EL (cell line): ENCODE measurements around the gene LGALS7.

Source experiments
- DNase-seq: peaks from one replicate; pipeline ENCODE4 v3.0.0-alpha.2; 2016

The LGALS7 gene

GRCh38 chr19:38737921-38738737, 35.2 kb downstream of the LGALS7 start:
- peak; percentile 1 for DNase-seq

GRCh38 chr19:38737281-38737865, 35.9 kb downstream of the LGALS7 start:
- no peak for DNase-seq

GRCh38 chr19:38736413-38737280, 36.7 kb downstream of the LGALS7 start:
- peak; percentile 52 for DNase-seq

- peak; percentile 46 for DNase-seq
Measured at GRCh38 chr19:38736036-38736412, 37.3 kb downstream of the LGALS7 start.

GRCh38 chr19:38735257-38735686, 38.0 kb downstream of the LGALS7 start:
- no peak for DNase-seq

- DNase-seq = peak; percentile 40
Measured at GRCh38 chr19:38734426-38735256, 38.7 kb downstream of the LGALS7 start.

- no peak for DNase-seq
Measured at GRCh38 chr19:38734176-38734425, 39.2 kb downstream of the LGALS7 start.

- DNase-seq = peak; percentile 48
Measured at GRCh38 chr19:38733493-38734175, 39.7 kb downstream of the LGALS7 start.

- no peak for DNase-seq
Measured at GRCh38 chr19:38733241-38733492, 40.1 kb downstream of the LGALS7 start.

- DNase-seq = no peak
Measured at GRCh38 chr19:38731654-38732301, 41.5 kb downstream of the LGALS7 start.

- no peak for DNase-seq
Measured at GRCh38 chr19:38730731-38731589, 42.4 kb downstream of the LGALS7 start.

GRCh38 chr19:38730470-38730730, 42.9 kb downstream of the LGALS7 start:
- DNase-seq = no peak

- peak; percentile 65 for DNase-seq
Measured at GRCh38 chr19:38729653-38730469, 43.5 kb downstream of the LGALS7 start.

GRCh38 chr19:38728752-38729541, 44.4 kb downstream of the LGALS7 start:
- no peak for DNase-seq

GRCh38 chr19:38727868-38728660, 45.3 kb downstream of the LGALS7 start:
- DNase-seq = no peak

- DNase-seq = no peak
Measured at GRCh38 chr19:38727306-38727867, 45.9 kb downstream of the LGALS7 start.

- DNase-seq = no peak
Measured at GRCh38 chr19:38726761-38727301, 46.5 kb downstream of the LGALS7 start.

- no peak for DNase-seq
Measured at GRCh38 chr19:38726284-38726673, 47.0 kb downstream of the LGALS7 start.
